GM12865 (cell line): Measurements from ENCODE around the gene RSPO4.

Source experiments
- DNase-seq: peaks from one replicate; pipeline ENCODE4 v3.0.0; 2010; ENCODE audit warnings: low read depth
- H3K4me3 ChIP-seq: 2 replicates; pipeline ENCODE4 v1.5.1; 2011; ENCODE audit warnings: mild to moderate bottlenecking, low read depth, low read length, control low read depth
- CTCF ChIP-seq: IDR thresholded peaks from 2 replicates; pipeline ENCODE4 v1.5.1; 2011; ENCODE audit warnings: low read length, control low read depth, low read depth, inconsistent platforms; ENCODE audit not compliant: insufficient read depth; ENCODE audit errors: missing control alignments

The RSPO4 gene

GRCh38 chr20:969868-970267 lies 32.2 kb downstream of the RSPO4 start:
- TF ChIP-seq CTCF, result no peak
- no peak overlapping the region for H3K4me3 ChIP-seq
- no peak for DNase-seq

- no peak for TF ChIP-seq CTCF
- DNase-seq, result peak; percentile 65
Observed at GRCh38 chr20:967796-968742, 34.0 kb downstream of the RSPO4 start.

GRCh38 chr20:965956-966355 lies 36.2 kb downstream of the RSPO4 start:
- DNase-seq, result no peak
- H3K4me3 ChIP-seq, result no peak overlapping the region
- TF ChIP-seq CTCF, result no peak

More at GRCh38 chr20:967796-968742, 34.0 kb downstream of the RSPO4 start:
- H3K4me3 ChIP-seq, result no peak overlapping the region

GRCh38 chr20:963795-964194 lies 38.3 kb downstream of the RSPO4 start:
- no peak for DNase-seq
- no peak for TF ChIP-seq CTCF

GRCh38 chr20:962683-963082 lies 39.4 kb downstream of the RSPO4 start:
- H3K4me3 ChIP-seq, result no peak overlapping the region
- no peak for TF ChIP-seq CTCF
- no peak for DNase-seq

More at GRCh38 chr20:963795-964194, 38.3 kb downstream of the RSPO4 start:
- H3K4me3 ChIP-seq, result no peak overlapping the region

GRCh38 chr20:962223-962622 lies 39.9 kb downstream of the RSPO4 start:
- TF ChIP-seq CTCF, result no peak
- no peak overlapping the region for H3K4me3 ChIP-seq
- no peak for DNase-seq

- no peak for DNase-seq
- H3K4me3 ChIP-seq, result no peak overlapping the region
- TF ChIP-seq CTCF, result no peak
Observed at GRCh38 chr20:961768-962167, 40.3 kb downstream of the RSPO4 start.
